ENCODE data around the gene CRELD1.

The CRELD1 gene

GRCh38 chr3:9911863-9912262, 21.8 kb upstream of the CRELD1 start:
- H3K4me3 Mint-ChIP-seq = no peak overlapping the region
- no peak for ATAC-seq (replicated peaks; ENCODE audit: extremely low read depth, poor library complexity, severe bottlenecking)
- no peak for DNase-seq (ENCODE audit: low spot score in 2 of 2)
- H3K27ac Mint-ChIP-seq (ENCODE audit: low read depth) = peak overlapping the region; percentile 19
- H3K27me3 Mint-ChIP-seq = peaks cover 9% of the 10 kb centered on the region
- H3K9me3 Mint-ChIP-seq = no peaks in the 10 kb centered on the region
- peaks cover 1% of the 10 kb centered on the region for H3K36me3 Mint-ChIP-seq (ENCODE audit: insufficient read depth)
- H3K4me1 Mint-ChIP-seq = peaks cover 6% of the 10 kb centered on the region

- peaks cover 2% of the 10 kb centered on the region for H3K36me3 Mint-ChIP-seq (ENCODE audit: insufficient read depth)
- peaks cover 6% of the 10 kb centered on the region for H3K4me1 Mint-ChIP-seq
- H3K27me3 Mint-ChIP-seq = peaks cover 9% of the 10 kb centered on the region
- no peak for DNase-seq (ENCODE audit: low spot score in 2 of 2)
- ATAC-seq (replicated peaks; ENCODE audit: extremely low read depth, poor library complexity, severe bottlenecking) = peak; percentile 40
- H3K4me3 Mint-ChIP-seq = no peak overlapping the region
- peak overlapping the region; percentile 19 for H3K27ac Mint-ChIP-seq (ENCODE audit: low read depth)
- H3K9me3 Mint-ChIP-seq = no peaks in the 10 kb centered on the region
These were observed 21.2 kb upstream of the CRELD1 start for GRCh38 chr3:9912294-9912935.

GRCh38 chr3:9913601-9914000, 20.0 kb upstream of the CRELD1 start:
- peaks cover 9% of the 10 kb centered on the region for H3K27me3 Mint-ChIP-seq
- no peak for DNase-seq (ENCODE audit: low spot score in 2 of 2)
- H3K4me3 Mint-ChIP-seq = no peak overlapping the region

GRCh38 chr3:9914011-9914410, 19.6 kb upstream of the CRELD1 start:
- peaks cover 9% of the 10 kb centered on the region for H3K27me3 Mint-ChIP-seq
- no peak for ATAC-seq (replicated peaks; ENCODE audit: extremely low read depth, poor library complexity, severe bottlenecking)
- peaks cover 2% of the 10 kb centered on the region for H3K36me3 Mint-ChIP-seq (ENCODE audit: insufficient read depth)
- no peak overlapping the region for H3K4me3 Mint-ChIP-seq
- no peak overlapping the region for H3K27ac Mint-ChIP-seq (ENCODE audit: low read depth)
- H3K9me3 Mint-ChIP-seq = no peaks in the 10 kb centered on the region
- H3K4me1 Mint-ChIP-seq = peaks cover 6% of the 10 kb centered on the region
- no peak for DNase-seq (ENCODE audit: low spot score in 2 of 2)

More at GRCh38 chr3:9913601-9914000, 20.0 kb upstream of the CRELD1 start:
- Mint-ChIP-seq H3K9me3 (no peaks in the 10 kb centered on the region), H3K4me1 (peaks cover 6% of the 10 kb centered on the region), H3K27ac (ENCODE audit: low read depth) (no peak overlapping the region), H3K36me3 (ENCODE audit: insufficient read depth) (peaks cover 2% of the 10 kb centered on the region)
- no peak for ATAC-seq (replicated peaks; ENCODE audit: extremely low read depth, poor library complexity, severe bottlenecking)

- Mint-ChIP-seq H3K4me1 (peaks cover 6% of the 10 kb centered on the region), H3K4me3 (peak overlapping the region; percentile 55), H3K36me3 (ENCODE audit: insufficient read depth) (peaks cover 2% of the 10 kb centered on the region), H3K27ac (ENCODE audit: low read depth) (no peak overlapping the region), H3K9me3 (no peaks in the 10 kb centered on the region), H3K27me3 (peaks cover 9% of the 10 kb centered on the region)
- peak; percentile 42 for ATAC-seq (replicated peaks; ENCODE audit: extremely low read depth, poor library complexity, severe bottlenecking)
- DNase-seq (ENCODE audit: low spot score in 2 of 2) = no peak
These were observed 18.9 kb upstream of the CRELD1 start for GRCh38 chr3:9914559-9915253.

GRCh38 chr3:9915254-9916141, 18.1 kb upstream of the CRELD1 start:
- Mint-ChIP-seq H3K36me3 (ENCODE audit: insufficient read depth) (peaks cover 2% of the 10 kb centered on the region), H3K27me3 (peaks cover 9% of the 10 kb centered on the region), H3K4me1 (peaks cover 6% of the 10 kb centered on the region), H3K4me3 (peak overlapping the region; percentile 66), H3K27ac (ENCODE audit: low read depth) (no peak overlapping the region), H3K9me3 (no peaks in the 10 kb centered on the region)
- no peak for DNase-seq (ENCODE audit: low spot score in 2 of 2)
- peak; percentile 21 for ATAC-seq (replicated peaks; ENCODE audit: extremely low read depth, poor library complexity, severe bottlenecking)

- no peak for DNase-seq (ENCODE audit: low spot score in 2 of 2)
- Mint-ChIP-seq H3K9me3 (no peaks in the 10 kb centered on the region), H3K4me3 (peak overlapping the region; percentile 66), H3K27ac (ENCODE audit: low read depth) (no peak overlapping the region), H3K36me3 (ENCODE audit: insufficient read depth) (peaks cover 2% of the 10 kb centered on the region), H3K4me1 (peaks cover 6% of the 10 kb centered on the region), H3K27me3 (peaks cover 9% of the 10 kb centered on the region)
- no peak for ATAC-seq (replicated peaks; ENCODE audit: extremely low read depth, poor library complexity, severe bottlenecking)
These were observed 17.3 kb upstream of the CRELD1 start for GRCh38 chr3:9916346-9916733.

- no peak for DNase-seq (ENCODE audit: low spot score in 2 of 2)
- Mint-ChIP-seq H3K36me3 (ENCODE audit: insufficient read depth) (peaks cover 2% of the 10 kb centered on the region), H3K27me3 (peaks cover 8% of the 10 kb centered on the region), H3K9me3 (no peaks in the 10 kb centered on the region), H3K27ac (ENCODE audit: low read depth) (no peak within 1 kb of the TSS), H3K4me3 (peak within 1 kb of the TSS; percentile 66), H3K4me1 (peaks cover 5% of the 10 kb centered on the region)
- no peak for ATAC-seq (replicated peaks; ENCODE audit: extremely low read depth, poor library complexity, severe bottlenecking)
These were observed 16.6 kb upstream of the CRELD1 start, which contains the start of gene IL17RC for GRCh38 chr3:9916734-9917680. TSS of gene IL17RC (plus strand) at chr3:9917098. CDS start at chr3:9917316, 218 bp downstream.

GRCh38 chr3:9917820-9918219, 15.8 kb upstream of the CRELD1 start:
- peaks cover 2% of the 10 kb centered on the region for H3K36me3 Mint-ChIP-seq (ENCODE audit: insufficient read depth)
- DNase-seq (ENCODE audit: low spot score in 2 of 2) (no peak), ATAC-seq (replicated peaks; ENCODE audit: extremely low read depth, poor library complexity, severe bottlenecking) (no peak)
- no peak overlapping the region for H3K27ac Mint-ChIP-seq (ENCODE audit: low read depth)
- no peaks in the 10 kb centered on the region for H3K9me3 Mint-ChIP-seq
- H3K4me1 Mint-ChIP-seq = no peaks in the 10 kb centered on the region
- peaks cover 9% of the 10 kb centered on the region for H3K27me3 Mint-ChIP-seq
- no peak overlapping the region for H3K4me3 Mint-ChIP-seq

- H3K4me3 Mint-ChIP-seq = no peak overlapping the region
- DNase-seq (ENCODE audit: low spot score in 2 of 2) (no peak), ATAC-seq (replicated peaks; ENCODE audit: extremely low read depth, poor library complexity, severe bottlenecking) (no peak)
- H3K27ac Mint-ChIP-seq (ENCODE audit: low read depth) = no peak overlapping the region
- no peaks in the 10 kb centered on the region for H3K9me3 Mint-ChIP-seq
- H3K4me1 Mint-ChIP-seq = no peaks in the 10 kb centered on the region
- H3K27me3 Mint-ChIP-seq = peaks cover 15% of the 10 kb centered on the region
- peaks cover 2% of the 10 kb centered on the region for H3K36me3 Mint-ChIP-seq (ENCODE audit: insufficient read depth)
These were observed 15.2 kb upstream of the CRELD1 start for GRCh38 chr3:9918261-9919038.

- Mint-ChIP-seq H3K27me3 (peaks cover 18% of the 10 kb centered on the region), H3K4me1 (peaks cover 10% of the 10 kb centered on the region), H3K9me3 (no peaks in the 10 kb centered on the region), H3K4me3 (no peak overlapping the region), H3K36me3 (ENCODE audit: insufficient read depth) (peaks cover 6% of the 10 kb centered on the region), H3K27ac (ENCODE audit: low read depth) (no peak overlapping the region)
- ATAC-seq (replicated peaks; ENCODE audit: extremely low read depth, poor library complexity, severe bottlenecking) = no peak
- DNase-seq (ENCODE audit: low spot score in 2 of 2) = no peak
These were observed 5.5 kb upstream of the CRELD1 start for GRCh38 chr3:9928158-9928557.

Data from central memory CD8-positive, alpha-beta T cell (primary cell).